Stomach (tissue), 4 donors: ENCODE results near the gene EEF2.

Source experiments
- EP300 ChIP-seq: sonication (generic); formaldehyde crosslinking; IDR thresholded peaks from one replicate; pipeline ENCODE4 v1.6.1; 2017; ENCODE audit warnings: antibody characterized with exemption
- POLR2A ChIP-seq, 4 donors: fragments of 450-650 bp; IDR thresholded peaks; one replicate each; pipeline ENCODE4 v1.6.1; 2016; ENCODE audit warnings: antibody characterized with exemption in 4 of 4, control low read depth in 2 of 4, mild to moderate bottlenecking in 1 of 4, moderate library complexity in 1 of 4
- POLR2AphosphoS5 ChIP-seq, 3 donors: sonication (generic); formaldehyde crosslinking; IDR thresholded peaks; one replicate each; pipeline ENCODE4 v1.6.1; 2016; ENCODE audit warnings: antibody characterized with exemption in 3 of 3
- TF ChIP-seq, protein P1 (sequence below), 7 experiments: fragments of 450-650 bp in 4 of 7; fragments of 200-600 bp in 3 of 7; sonication (generic) in 3 of 7; IDR thresholded peaks; one replicate each; pipeline ENCODE4 v1.5.1; 2016 to 2019; ENCODE audit warnings: antibody characterized with exemption in 7 of 7, control low read depth in 2 of 7, mild to moderate bottlenecking in 1 of 7

DNA sequence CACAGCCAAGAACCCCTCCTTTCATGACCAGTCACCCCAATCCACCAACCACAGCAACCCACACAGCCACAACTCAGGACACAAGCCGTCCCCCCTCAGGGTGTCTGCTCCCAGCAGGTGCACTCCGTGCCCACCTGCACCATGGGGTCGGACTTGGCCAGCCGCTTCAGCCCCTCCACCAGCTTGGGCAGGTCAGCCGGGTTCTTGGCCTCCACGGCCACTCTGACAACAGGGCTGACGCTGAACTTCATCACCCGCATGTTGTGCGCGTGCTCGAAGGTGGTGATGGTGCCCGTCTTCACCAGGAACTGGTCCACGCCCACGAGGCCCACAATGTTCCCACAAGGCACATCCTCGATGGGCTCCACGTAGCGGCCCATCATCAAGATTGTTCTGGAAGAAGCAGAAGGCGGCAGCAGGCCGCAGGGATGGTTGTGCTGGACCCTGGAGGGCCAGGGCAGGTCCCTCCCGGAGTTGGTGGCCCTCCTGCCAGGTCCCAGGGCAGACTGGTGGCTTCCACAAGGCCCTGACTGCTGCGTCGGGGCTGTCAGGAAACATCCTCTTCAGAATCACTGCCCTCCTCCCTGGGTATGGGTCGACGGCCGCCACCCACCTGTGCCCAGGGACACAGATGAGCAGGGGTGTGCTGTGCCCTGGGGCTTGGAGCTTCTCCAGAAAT, 5.5 kb downstream of the EEF2 start:
- TF ChIP-seq, protein P1, sequence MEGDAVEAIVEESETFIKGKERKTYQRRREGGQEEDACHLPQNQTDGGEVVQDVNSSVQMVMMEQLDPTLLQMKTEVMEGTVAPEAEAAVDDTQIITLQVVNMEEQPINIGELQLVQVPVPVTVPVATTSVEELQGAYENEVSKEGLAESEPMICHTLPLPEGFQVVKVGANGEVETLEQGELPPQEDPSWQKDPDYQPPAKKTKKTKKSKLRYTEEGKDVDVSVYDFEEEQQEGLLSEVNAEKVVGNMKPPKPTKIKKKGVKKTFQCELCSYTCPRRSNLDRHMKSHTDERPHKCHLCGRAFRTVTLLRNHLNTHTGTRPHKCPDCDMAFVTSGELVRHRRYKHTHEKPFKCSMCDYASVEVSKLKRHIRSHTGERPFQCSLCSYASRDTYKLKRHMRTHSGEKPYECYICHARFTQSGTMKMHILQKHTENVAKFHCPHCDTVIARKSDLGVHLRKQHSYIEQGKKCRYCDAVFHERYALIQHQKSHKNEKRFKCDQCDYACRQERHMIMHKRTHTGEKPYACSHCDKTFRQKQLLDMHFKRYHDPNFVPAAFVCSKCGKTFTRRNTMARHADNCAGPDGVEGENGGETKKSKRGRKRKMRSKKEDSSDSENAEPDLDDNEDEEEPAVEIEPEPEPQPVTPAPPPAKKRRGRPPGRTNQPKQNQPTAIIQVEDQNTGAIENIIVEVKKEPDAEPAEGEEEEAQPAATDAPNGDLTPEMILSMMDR (IDR thresholded peaks at IDR 0.05): no peak
- no peak for TF ChIP-seq EP300
- TF ChIP-seq POLR2AphosphoS5 (IDR thresholded peaks at IDR 0.05): no peak
- no peak for TF ChIP-seq POLR2A (IDR thresholded peaks at IDR 0.05)
